GM23248 (cell line): ENCODE measurements around the gene PSMD3. TPM values are rescaled to one million over a fixed set of nuclear protein-coding genes. Genes with fewer than 3 reads are reported as not detected.

Experiments
- DNase-seq: peaks from one replicate; pipeline ENCODE4 v3.0.0-alpha.2; 2015
- H2AFZ ChIP-seq: fragments of 200-600 bp; sonication (generic); 2 replicates; pipeline ENCODE4 v1.6.1; 2016; ENCODE audit warnings: antibody characterized with exemption
- H3F3A ChIP-seq: fragments of 200-600 bp; sonication (generic); 2 replicates; pipeline ENCODE4 v1.6.1; 2016; ENCODE audit warnings: mild to moderate bottlenecking, antibody characterized with exemption, mixed run types; ENCODE audit not compliant: insufficient read depth
- H3K27ac ChIP-seq: fragments of 200-600 bp; sonication (generic); 2 replicates; pipeline ENCODE4 v1.5.1; 2016; ENCODE audit warnings: mild to moderate bottlenecking
- H3K27me3 ChIP-seq: fragments of 200-600 bp; sonication (generic); replicated peaks from 2 replicates; pipeline ENCODE4 v1.6.1; 2016; ENCODE audit warnings: mild to moderate bottlenecking; ENCODE audit not compliant: insufficient read depth
- H3K36me3 ChIP-seq: fragments of 200-600 bp; sonication (generic); 2 replicates; pipeline ENCODE4 v1.6.1; 2016; ENCODE audit warnings: low read depth, mild to moderate bottlenecking
- H3K4me1 ChIP-seq: fragments of 200-600 bp; sonication (generic); 2 replicates; pipeline ENCODE4 v1.6.1; 2016; ENCODE audit warnings: mild to moderate bottlenecking; ENCODE audit not compliant: insufficient read depth
- H3K4me2 ChIP-seq: fragments of 200-600 bp; sonication (generic); one replicate; pipeline ENCODE4 v1.6.1; 2016; ENCODE audit warnings: mild to moderate bottlenecking; ENCODE audit not compliant: unreplicated experiment
- H3K4me3 ChIP-seq: fragments of 200-600 bp; sonication (generic); 2 replicates; pipeline ENCODE4 v1.5.1; 2016; ENCODE audit warnings: mild to moderate bottlenecking
- H3K79me2 ChIP-seq: fragments of 200-600 bp; sonication (generic); 2 replicates; pipeline ENCODE4 v1.6.1; 2016; ENCODE audit warnings: mild to moderate bottlenecking; ENCODE audit not compliant: insufficient read depth
- H3K9ac ChIP-seq: fragments of 200-600 bp; sonication (generic); 2 replicates; pipeline ENCODE4 v1.6.1; 2016; ENCODE audit warnings: mild to moderate bottlenecking
- H3K9me2 ChIP-seq: fragments of 200-600 bp; sonication (generic); 2 replicates; pipeline ENCODE4 v1.6.1; 2016; ENCODE audit warnings: mixed run types, mild to moderate bottlenecking, moderate library complexity; ENCODE audit not compliant: insufficient read depth
- H3K9me3 ChIP-seq: fragments of 200-600 bp; sonication (generic); one replicate; pipeline ENCODE4 v1.6.1; 2017; ENCODE audit warnings: low read depth
- H4K20me1 ChIP-seq: fragments of 200-600 bp; sonication (generic); 2 replicates; pipeline ENCODE4 v1.6.0; 2016; ENCODE audit not compliant: insufficient read depth
- EZH2 ChIP-seq: fragments of 200-600 bp; sonication (generic); IDR thresholded peaks from 2 replicates; pipeline ENCODE4 v1.6.1; 2018; ENCODE audit warnings: antibody characterized with exemption, mild to moderate bottlenecking; ENCODE audit not compliant: insufficient read depth, poor library complexity, severe bottlenecking
- EZH2phosphoT487 ChIP-seq: fragments of 200-600 bp; sonication (generic); IDR thresholded peaks from 2 replicates; pipeline ENCODE4 v1.6.1; 2018; ENCODE audit warnings: antibody characterized with exemption, moderate library complexity, mild to moderate bottlenecking, low read depth; ENCODE audit not compliant: insufficient read depth
- WGBS, 2 experiments: methylation state at CpG; one replicate each; pipeline ENCODE4 v1.1.6; 2015 to 2017; ENCODE audit warnings: low lambda C conversion rate in 2 of 2, low coverage in 1 of 2; ENCODE audit errors: missing lambda C conversion rate in 2 of 2; 5-methylcytosine and 5-hydroxymethylcytosine counted together
- in situ Hi-C: fragments of 300-500 bp; cut with MboI; formaldehyde crosslinking; loops from 2 replicates; pipeline ENCODE4 v1.15.0; 2020
- polyA plus RNA-seq: library from polyadenylated mRNA; unstranded; fragments of >200 nt; fragmentation: Nextera tagmentation; extraction: Ambion mirVana; gene quantifications from 2 replicates; pipeline ENCODE4 v1.2.1, GENCODE V29; 2016
- total RNA-seq: library from RNA; depleted of rRNA; stranded (reverse); fragments of >200 nt; shearing (Covaris generic); gene quantifications from 2 replicates; pipeline ENCODE4 v1.2.3, GENCODE V29; 2014

The PSMD3 gene
- total and polyA plus RNA-seq, 2 experiments from 2014 or later, result 102 to 116 TPM

DNA sequence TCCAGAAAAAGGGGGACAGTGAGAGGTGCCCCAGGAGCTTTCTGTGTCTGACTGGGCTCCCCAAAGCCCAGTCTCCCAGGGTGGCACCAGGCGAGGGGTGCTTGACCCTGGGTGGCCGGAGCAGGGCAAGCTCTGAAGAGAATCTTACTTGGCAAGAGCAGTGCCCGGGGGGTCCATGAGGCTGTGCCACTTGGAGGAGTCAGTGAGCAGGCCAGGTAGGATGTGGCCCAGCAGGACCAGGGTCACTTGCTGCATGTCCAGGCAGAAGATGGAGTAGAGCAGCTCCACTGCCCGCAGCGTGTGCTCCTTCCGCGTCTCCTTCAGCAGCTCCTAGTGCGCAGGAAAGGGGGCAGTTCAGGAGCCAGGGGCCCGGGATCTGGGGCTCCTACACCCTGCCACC is 41.9 kb downstream of the PSMD3 start:
- Histone ChIP-seq H3K9ac (no peak overlapping the region), H3K4me1 (peaks cover 51% of the 10 kb centered on the region), H3K27me3 (no peaks in the 10 kb centered on the region), H3K4me3 (no peak overlapping the region), H3K9me3 (no peaks in the 10 kb centered on the region), H3K36me3 (no peaks in the 10 kb centered on the region), H3K27ac (no peak overlapping the region), H4K20me1 (no peaks in the 10 kb centered on the region), H3K9me2 (no peaks in the 10 kb centered on the region), H3K79me2 (no peaks in the 10 kb centered on the region), H2AFZ (no peak overlapping the region), H3K4me2 (no peak overlapping the region), H3F3A (peaks cover 26% of the 10 kb centered on the region)
- TF ChIP-seq EZH2 (no peak), EZH2phosphoT487 (no peak)
- in situ Hi-C loops, result no loop called here
- DNase-seq, result no peak
- WGBS, 2 experiments, result 84 to 94% methylated on average over 7 to 9 of the region's 9 CpGs

DNA sequence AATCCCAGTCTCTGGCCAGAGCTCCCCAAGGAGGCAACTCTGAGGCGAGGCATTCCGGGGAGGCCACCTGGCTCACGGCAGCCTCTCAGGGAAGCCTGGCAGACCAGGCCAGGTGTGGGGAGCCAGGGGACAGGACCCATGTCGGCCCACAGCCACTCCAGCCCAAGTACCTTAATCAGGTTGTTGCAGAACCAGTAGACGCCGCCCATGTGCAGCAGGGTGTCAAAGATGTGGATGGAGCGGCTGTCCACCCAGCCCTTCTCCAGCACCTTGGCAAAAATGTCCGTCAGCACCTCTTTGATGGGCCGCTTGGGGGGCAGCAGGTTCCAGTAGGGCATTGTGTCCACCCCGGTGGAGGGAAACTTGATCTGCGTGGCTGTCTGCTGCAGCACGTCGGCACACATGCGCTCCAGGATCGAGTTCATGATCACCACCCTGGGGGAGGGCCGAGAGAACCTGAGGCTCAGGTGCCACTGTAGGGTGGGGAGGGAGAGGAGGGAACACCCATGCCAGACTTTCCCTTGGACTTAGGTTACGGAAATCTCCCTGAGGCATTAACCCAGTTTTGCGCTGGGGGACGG is 42.4 kb downstream of the PSMD3 start:
- in situ Hi-C loops, result no loop called here

DNA sequence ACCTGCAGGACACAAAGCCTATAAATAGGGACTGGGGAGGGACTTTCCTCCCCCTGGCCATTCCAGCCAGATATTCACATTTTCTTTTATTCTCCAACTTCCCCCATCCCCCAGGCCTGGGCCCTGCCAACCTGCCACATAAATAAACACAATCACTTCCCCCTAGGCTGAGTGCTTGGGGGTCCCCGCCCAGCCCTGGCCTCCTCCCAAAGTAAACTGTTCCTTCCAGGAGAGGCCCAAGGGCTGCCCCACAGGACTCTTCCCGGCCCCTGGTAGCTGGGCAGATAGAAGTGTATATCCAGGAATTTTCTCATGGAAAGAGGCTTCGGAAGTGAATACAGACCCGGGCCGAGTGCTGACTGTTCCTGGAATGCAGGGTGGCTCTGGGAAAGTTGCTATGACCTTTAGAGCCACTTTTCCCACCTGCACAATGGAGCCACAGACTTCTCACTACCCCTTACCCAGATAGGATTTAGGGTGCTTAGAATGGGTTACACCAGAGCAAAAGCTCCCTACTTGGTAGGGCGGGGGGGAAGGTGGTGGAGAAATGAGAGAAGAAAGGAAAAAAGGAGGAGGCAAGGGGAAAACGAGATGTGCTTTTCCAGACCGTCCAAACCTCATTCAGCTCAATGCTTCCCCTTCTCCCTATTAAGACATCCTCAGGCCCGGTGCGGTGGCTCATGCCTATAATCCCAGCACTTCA is 43.1 kb downstream of the PSMD3 start:
- H3K27me3 ChIP-seq, result no peaks in the 10 kb centered on the region
- H3K9ac ChIP-seq, result no peak overlapping the region
- in situ Hi-C loops, result no loop called here
- H3K9me3 ChIP-seq, result no peaks in the 10 kb centered on the region
- H3K4me2 ChIP-seq, result no peak overlapping the region
- peaks cover 39% of the 10 kb centered on the region for H3K4me1 ChIP-seq
- H2AFZ ChIP-seq, result no peak overlapping the region
- H4K20me1 ChIP-seq, result no peaks in the 10 kb centered on the region
- H3K27ac ChIP-seq, result no peak overlapping the region
- no peak overlapping the region for H3K4me3 ChIP-seq
- H3K79me2 ChIP-seq, result no peaks in the 10 kb centered on the region
- H3F3A ChIP-seq, result peaks cover 23% of the 10 kb centered on the region
- no peaks in the 10 kb centered on the region for H3K36me3 ChIP-seq
- H3K9me2 ChIP-seq, result no peaks in the 10 kb centered on the region
- WGBS, 2 experiments, result 80 to 86% methylated on average over 10 of the region's 10 CpGs
- no peak for TF ChIP-seq EZH2
- TF ChIP-seq EZH2phosphoT487, result no peak
- no peak for DNase-seq

More for the DNA sequence above, 42.4 kb downstream of the PSMD3 start:
- Histone ChIP-seq H3K27me3 (no peaks in the 10 kb centered on the region), H3K36me3 (no peaks in the 10 kb centered on the region), H3K9ac (no peak overlapping the region), H3K9me3 (no peaks in the 10 kb centered on the region), H3K27ac (no peak overlapping the region), H3K9me2 (no peaks in the 10 kb centered on the region), H3K4me2 (no peak overlapping the region), H4K20me1 (no peaks in the 10 kb centered on the region), H3K79me2 (no peaks in the 10 kb centered on the region), H3K4me1 (peaks cover 46% of the 10 kb centered on the region), H3K4me3 (no peak overlapping the region), H2AFZ (no peak overlapping the region), H3F3A (peaks cover 27% of the 10 kb centered on the region)
- WGBS, 2 experiments, result 89 to 90% methylated on average over 19 of the region's 19 CpGs
- DNase-seq, result no peak
- TF ChIP-seq EZH2phosphoT487, result no peak
- no peak for TF ChIP-seq EZH2

DNA sequence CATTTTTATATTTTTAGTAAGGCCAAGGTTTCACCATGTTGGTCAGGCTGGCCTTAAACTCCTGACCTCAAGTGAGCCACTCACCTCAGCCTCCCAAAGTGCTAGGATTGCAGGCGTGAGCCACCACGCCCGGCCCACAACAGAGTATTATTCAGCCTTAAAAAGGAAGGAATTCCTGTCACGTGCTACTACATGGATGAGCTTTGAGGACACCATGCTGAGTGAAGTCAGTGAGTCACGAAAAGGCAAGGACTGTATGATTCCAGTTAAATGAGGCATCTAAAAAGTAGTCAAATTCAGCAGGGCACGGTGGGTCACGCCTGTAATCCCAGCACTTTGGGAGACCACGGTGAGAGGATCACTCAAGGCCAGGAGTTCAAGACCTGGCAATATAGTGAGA is 44.3 kb downstream of the PSMD3 start:
- TF ChIP-seq EZH2 (no peak), EZH2phosphoT487 (no peak)
- Histone ChIP-seq H3K4me3 (no peak overlapping the region), H3K4me1 (peaks cover 29% of the 10 kb centered on the region), H4K20me1 (no peaks in the 10 kb centered on the region), H3K36me3 (no peaks in the 10 kb centered on the region; the same call in 1 of the 2 replicates), H3K4me2 (no peak overlapping the region), H3K27me3 (no peaks in the 10 kb centered on the region), H3F3A (peaks cover 23% of the 10 kb centered on the region), H3K9ac (no peak overlapping the region), H2AFZ (no peak overlapping the region), H3K79me2 (no peaks in the 10 kb centered on the region), H3K27ac (peak overlapping the region; percentile 60), H3K9me3 (no peaks in the 10 kb centered on the region), H3K9me2 (no peaks in the 10 kb centered on the region)
- in situ Hi-C loops, result no loop called here
- DNase-seq, result peak; percentile 81
- WGBS, 2 experiments, result 35 to 48% methylated on average over 8 of the region's 8 CpGs
